GM10266 (cell line): ENCODE measurements around the gene PBX3.

Experiments
- DNase-seq: peaks from one replicate; pipeline ENCODE4 v3.0.0; 2012; ENCODE audit errors: extremely low spot score
- TF ChIP-seq, protein P1 (sequence below): IDR thresholded peaks from 2 replicates; pipeline ENCODE4 v1.5.1; 2012; ENCODE audit warnings: mild to moderate bottlenecking, low read depth; ENCODE audit not compliant: control insufficient read depth, insufficient read depth; ENCODE audit errors: missing control alignments

The PBX3 gene

DNA sequence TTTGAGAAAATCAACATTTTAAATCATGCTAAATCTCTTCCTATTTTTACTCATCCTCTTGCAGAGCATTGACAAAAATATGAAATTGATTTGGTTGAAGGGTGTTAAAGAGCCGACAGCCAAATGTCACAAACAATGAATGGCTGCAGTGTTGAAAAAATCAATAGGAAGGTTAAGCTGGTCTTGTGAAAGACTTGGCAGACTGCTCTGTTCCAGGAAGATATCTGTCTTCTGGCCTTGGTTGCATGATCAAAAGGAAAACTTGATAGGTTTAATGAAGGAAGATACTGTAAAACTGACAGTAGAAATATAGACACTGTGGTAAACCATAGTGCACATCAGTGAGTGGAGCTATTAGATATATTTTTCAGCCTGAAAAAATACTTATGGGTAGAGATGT is 103.6 kb downstream of the PBX3 start:
- no peak for DNase-seq

DNA sequence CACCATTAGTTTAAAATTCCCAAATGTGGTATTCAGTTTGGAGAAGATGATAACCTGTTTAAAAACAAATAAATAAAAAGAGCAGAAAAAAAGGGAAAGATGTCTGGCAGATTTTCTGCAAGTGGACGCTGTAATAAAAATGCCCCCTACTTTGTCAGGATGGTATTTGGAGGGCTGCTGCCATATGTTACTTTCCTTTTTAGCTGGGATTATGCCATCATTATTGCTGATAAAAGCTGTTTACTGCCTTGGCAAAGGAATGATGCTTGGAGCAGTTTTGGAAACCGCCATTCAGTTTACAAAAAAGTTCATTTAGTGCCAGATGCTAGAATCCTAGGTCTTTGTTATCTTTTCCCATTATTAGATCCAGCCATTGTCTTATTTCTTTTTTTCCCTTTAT is 104.8 kb downstream of the PBX3 start:
- TF ChIP-seq, protein P1, sequence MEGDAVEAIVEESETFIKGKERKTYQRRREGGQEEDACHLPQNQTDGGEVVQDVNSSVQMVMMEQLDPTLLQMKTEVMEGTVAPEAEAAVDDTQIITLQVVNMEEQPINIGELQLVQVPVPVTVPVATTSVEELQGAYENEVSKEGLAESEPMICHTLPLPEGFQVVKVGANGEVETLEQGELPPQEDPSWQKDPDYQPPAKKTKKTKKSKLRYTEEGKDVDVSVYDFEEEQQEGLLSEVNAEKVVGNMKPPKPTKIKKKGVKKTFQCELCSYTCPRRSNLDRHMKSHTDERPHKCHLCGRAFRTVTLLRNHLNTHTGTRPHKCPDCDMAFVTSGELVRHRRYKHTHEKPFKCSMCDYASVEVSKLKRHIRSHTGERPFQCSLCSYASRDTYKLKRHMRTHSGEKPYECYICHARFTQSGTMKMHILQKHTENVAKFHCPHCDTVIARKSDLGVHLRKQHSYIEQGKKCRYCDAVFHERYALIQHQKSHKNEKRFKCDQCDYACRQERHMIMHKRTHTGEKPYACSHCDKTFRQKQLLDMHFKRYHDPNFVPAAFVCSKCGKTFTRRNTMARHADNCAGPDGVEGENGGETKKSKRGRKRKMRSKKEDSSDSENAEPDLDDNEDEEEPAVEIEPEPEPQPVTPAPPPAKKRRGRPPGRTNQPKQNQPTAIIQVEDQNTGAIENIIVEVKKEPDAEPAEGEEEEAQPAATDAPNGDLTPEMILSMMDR = no peak
- no peak for DNase-seq

More for the DNA sequence above, 103.6 kb downstream of the PBX3 start:
- TF ChIP-seq, protein P1 = no peak

DNA sequence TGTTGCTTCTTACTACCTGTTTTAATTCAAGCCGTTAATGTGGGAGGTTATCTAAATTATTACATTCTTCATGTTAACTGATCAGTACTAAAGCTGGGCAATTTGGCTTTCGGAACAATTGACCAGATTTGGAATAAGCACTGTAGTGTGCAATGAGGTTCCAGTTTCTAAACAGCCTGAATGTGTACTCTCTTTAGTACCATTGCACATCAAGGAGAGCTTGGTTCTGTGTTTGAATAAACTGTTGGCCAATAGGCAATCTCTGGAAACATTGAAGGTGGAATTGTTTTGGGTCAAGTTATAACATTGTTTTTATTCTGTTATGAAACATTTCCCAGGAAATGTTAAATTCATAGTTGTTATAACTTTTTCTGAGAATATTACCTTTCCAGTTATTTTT is 105.2 kb downstream of the PBX3 start:
- TF ChIP-seq, protein P1 = no peak
- no peak for DNase-seq

DNA sequence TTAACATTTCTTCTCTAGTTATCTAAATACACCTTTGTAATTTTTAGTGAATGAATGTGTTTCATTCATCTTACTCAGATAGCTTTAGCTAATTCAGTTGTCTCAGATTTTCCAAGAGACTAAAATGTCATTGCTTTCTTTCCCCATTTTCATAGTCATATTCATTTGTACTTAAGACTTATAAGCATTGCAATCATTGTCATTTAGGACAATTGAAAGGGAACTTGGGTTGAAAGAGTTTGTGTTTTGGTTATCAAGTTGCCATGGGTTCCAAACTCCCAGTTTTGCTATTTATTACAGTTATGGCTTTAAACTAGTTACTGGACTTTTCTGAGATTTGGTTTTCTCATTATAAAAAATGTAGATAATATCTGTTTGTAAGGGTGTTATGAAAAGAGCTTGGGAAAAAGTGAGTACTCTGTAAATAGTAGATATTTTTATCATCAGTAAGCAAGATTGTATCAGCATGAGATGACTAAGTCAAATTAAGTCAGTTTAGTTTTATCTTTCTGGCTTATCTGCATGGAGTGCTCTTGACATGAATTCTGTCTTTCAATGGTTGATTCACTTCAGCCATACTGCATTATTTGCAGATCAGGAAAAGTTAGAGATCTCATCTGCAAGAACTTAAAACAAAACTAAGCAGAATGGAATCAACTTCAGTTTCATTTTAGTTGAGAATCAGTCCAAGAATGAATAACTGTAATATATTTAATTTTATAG is 107.5 kb downstream of the PBX3 start:
- TF ChIP-seq, protein P1 = no peak

DNA sequence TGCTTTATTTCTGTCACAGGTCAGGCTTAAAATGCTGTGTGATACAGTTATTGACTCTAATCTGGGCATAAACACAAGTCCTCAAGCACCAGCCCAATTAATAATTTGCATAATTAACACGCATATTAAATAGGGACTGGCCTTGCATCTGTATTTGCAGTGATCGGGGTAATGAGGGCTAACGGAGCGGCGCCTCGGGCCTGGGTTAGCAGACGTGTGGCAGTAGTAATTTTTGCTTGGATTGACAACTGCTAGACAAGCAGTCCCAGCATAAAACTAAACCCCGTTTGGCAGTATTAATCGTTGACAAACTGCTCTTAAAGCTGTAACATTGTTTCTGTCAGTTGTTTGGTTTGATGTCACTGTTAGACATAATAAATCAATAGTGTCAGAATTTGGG is 109.2 kb downstream of the PBX3 start:
- no peak for DNase-seq
- TF ChIP-seq, protein P1 = no peak

More for the DNA sequence above, 107.5 kb downstream of the PBX3 start:
- DNase-seq = no peak

DNA sequence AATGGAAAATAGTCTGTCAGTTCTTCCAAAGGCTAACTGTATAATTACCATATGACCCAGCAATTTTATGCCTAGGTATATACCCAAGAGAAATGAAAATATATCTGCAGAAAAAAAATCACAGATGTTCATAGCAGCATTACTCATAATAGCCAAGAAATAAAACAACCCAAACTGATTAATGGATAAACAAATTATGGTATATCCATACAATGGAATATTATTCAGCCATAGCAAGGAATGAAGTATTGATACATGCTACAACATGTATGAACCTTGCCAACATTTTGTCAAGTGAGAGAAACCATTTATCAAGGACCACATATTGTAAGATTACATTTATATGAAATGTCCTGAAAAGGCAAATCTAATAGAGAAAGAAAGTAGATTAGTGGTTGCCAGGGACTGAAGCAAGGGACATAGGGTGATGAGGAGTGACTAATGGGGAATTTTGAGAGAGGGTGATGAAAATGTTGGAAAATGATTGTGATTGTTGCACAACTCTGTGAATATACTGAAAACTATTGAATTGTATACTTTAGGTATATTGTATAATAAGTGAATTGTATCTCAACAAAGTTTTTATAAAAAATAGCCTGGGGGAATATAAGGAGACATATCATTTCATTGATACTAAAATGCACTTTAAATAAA is 114.4 kb downstream of the PBX3 start:
- TF ChIP-seq, protein P1 = no peak
- no peak for DNase-seq

DNA sequence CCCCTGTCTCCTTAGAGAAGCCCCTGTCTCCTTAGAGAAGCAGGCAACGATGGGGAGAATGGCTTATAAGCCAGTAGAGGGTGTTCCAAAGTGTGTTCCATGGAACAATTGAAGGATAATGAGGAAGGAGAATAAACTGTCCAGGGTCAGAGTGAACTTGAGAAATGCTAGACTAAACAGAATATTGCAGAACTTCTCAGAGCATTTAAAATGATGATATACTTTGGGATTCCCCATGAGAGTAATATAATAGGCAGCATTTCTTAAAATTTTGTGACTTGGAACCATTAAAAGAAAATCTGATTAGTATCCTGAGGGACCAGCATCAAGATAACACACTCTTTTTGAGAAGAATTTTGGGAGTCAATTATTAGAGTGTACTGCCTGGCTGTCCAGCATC is 116.8 kb downstream of the PBX3 start:
- TF ChIP-seq, protein P1 = no peak
- no peak for DNase-seq
